Mammary epithelial cell (primary cell): ENCODE measurements around the gene BACH2.

Experiments
- CTCF ChIP-seq, 2 donors: IDR thresholded peaks in 1 of 2; conservative IDR thresholded peaks in 1 of 2; 2 replicates each; pipeline ENCODE4 v1.5.1; 2011 to 2012; ENCODE audit warnings: inconsistent platforms in 2 of 2, low read length in 2 of 2, mild to moderate bottlenecking in 2 of 2, control low read depth in 1 of 2, low read depth in 1 of 2; ENCODE audit not compliant: insufficient read depth in 1 of 2; ENCODE audit errors: extremely low read depth in 1 of 2
- EZH2 ChIP-seq: IDR thresholded peaks from 2 replicates; pipeline ENCODE4 v1.6.1; 2012; ENCODE audit warnings: low read length, inconsistent platforms, borderline replicate concordance

GRCh38 chr6:90157441-90157840 lies 139.2 kb downstream of the BACH2 start:
- TF ChIP-seq CTCF (conservative IDR thresholded peaks at IDR 0.05 in 1 of 2, IDR thresholded peaks at IDR 0.05 in 1 of 2; ENCODE audit: extremely low read depth in 1 of 2, insufficient read depth in 1 of 2, low read depth in 1 of 2, low read length in 2 of 2) (no peak), EZH2 (no peak)
